Skin of body (tissue), 2 donors: ENCODE data around the gene PDCD1LG2. TPM values are rescaled to one million over a fixed set of nuclear protein-coding genes. Genes with fewer than 3 reads are reported as not detected.
"Not testable (repeated sequence)": the region's sequence is repeated elsewhere in the genome, so short reads cannot be mapped to it uniquely, and the experiment has no call there.

Source experiments
- DNase-seq: peaks from one replicate; lab custom pipeline; 2025; lab: John Stamatoyannopoulos, UW
- total RNA-seq: library from RNA; depleted of rRNA; stranded (reverse); fragments of >200 nt; gene quantifications from one replicate; pipeline ENCODE4 v1.2.3, GENCODE V29; 2014

Gene PDCD1LG2
- total RNA-seq, 1 donor from 2014 or later, result 1.5 TPM

DNA sequence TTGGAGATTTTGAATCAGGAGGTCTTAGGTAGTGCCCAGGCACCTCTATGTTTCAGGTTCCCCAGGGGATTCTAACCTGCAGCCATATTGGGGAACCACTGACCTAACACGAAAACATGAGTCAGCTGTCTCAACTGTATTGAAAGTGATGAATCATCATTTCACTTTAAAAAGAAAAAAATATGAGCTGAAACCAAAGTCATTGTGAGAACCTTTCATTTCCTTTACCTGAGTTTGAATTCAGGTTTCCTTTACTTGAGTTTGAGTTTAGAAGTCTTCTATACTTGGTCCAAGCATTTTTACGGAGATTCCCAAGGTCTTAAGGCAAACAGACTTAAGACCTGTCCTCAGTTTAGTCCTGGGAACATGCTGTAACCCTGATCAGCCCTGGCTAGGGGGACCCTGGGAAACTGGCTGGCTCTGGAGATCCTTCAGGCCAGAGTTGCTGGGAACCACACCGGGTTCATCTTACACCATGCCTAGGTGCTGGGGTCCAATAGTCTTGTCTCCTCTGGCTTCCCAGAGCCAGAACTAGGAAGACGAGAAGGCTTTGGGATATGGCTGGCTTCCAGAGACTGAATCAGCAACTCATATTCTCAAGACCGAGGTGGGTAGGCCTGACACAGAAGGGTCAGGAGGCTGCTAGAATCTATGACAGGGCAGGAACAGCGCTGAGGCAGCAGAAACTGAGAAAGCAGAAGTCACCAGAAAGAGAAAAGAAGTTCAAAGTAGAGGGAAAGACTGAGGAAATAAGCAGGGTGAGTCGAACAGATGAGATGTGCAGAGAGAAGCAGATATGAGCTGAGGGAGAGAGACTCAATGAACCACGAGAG, 16.4 kb upstream of the PDCD1LG2 start:
- DNase-seq, result no peak

DNA sequence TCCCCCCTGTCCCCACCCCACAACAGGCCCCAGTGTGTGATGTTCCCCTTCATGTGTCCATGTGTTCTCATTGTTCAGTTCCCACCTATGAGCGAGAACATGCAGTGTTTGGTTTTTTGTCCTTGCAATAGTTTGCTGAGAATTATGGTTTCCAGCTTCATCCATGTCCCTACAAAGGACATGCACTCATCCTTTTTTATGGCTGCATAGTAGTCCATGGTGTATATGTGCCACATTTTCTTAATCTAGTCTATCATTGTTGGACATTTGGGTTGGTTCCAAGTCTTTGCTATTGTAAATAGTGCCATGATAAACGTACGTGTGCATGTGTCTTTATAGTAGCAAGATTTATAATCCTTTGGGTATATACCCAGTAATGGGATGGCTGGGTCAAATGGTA, 15.6 kb upstream of the PDCD1LG2 start:
- DNase-seq, result not testable (repeated sequence)

DNA sequence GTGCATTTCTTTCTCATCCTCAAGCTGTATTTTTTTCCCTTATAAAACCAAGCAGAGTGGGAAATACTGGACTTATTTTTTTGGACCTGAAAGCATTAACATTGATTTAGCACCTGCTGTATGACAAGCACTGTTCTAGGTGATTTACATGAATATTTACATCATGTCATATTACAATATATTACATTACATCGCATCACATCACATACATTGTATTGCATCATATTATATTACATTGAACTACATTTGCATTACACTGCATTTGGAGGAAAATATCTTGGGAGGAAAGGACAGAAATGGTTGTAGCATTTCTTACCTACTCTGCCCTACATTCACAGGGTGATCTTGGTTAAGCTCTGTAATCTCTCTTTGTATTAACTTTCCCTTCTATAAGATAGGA, 11.2 kb upstream of the PDCD1LG2 start:
- no peak for DNase-seq

DNA sequence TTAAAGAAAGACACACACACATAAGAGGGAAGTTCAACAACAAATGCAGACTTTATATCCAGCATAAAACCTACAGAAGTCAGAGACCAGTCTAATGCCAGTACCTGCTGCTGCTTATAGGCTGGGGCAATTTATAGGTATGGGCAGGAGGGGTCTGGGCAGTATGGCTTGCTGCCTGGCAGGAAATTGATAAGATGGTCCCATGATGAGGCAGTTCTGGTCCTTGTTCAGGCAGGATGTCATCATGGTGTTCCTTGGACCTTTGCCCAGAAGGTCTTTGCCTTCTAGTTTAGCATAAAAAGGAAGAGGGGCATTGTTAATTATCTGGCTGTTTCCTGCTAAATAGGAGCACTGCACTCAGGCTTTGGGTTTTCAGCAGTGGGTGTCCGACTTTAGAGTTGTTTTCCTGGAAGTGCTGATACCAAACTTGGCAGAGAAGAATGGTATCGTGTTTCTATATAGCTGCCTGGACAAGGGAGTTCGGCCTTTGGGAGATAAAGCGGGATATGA, 10.4 kb upstream of the PDCD1LG2 start:
- peak; percentile 48 for DNase-seq

DNA sequence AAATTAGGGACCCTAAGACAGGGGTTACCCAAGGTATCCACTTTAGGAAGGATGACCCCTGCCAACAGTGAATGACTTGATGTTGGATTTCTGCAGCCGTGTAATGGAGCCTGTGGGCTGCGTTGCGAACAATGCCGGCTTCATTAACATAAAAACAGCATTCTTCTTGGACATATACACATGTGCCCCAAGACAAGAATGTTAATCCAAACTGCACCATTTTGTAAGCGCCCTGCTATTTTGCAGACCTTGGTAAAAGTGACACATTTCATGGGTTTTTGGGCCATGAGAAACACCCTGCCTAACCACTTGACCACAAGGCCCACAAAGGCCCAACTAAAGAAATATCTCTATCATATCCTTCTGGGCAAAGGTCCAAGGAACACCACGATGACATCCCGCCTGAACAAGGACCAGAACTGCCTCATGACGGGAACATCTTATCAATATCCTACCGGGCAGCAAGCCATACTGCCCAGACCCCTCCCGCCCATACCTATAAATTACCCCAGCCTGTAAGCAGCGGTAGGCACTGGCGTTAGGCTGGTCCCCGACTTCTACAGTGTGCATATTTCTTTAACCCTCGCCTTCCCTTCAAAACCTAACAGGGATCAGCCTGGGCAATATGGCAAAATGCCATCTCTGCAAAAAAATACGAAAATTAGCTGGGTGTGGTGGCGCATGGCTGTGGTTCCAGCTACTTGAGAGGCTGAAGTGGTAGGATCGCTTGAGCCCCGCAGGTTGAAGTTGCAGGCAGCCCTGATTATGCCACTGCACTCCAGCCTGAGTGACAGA, 9.7 kb upstream of the PDCD1LG2 start:
- no peak for DNase-seq

GRCh38 chr9:5502553-5502952, 7.8 kb upstream of the PDCD1LG2 start:
- DNase-seq, result no peak

DNA sequence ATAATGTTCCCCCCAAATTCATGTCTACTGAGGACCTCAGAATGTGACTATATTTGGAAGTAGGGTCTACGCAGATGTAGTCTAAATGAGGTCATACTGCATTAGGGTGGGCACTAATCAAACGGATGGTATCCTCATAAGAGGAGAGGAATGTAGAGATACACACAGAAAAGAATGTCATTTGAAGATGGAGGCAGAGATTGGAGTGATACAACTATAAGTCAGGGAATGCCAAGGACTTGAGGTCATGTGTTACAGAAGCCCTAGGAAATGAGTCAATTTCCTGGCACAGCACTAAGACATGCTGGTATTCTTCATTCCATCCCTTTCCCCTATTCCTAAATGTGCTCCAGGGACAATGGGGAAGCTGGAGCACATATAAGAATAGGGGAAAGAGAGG, 758 bp upstream of the PDCD1LG2 start:
- DNase-seq, result peak; percentile 19

GRCh38 chr9:5510989-5511388, 658 bp downstream of the PDCD1LG2 start:
- DNase-seq, result peak; percentile 18

GRCh38 chr9:5511476-5511875, 1.1 kb downstream of the PDCD1LG2 start:
- no peak for DNase-seq

- no peak for DNase-seq
Measured at GRCh38 chr9:5511935-5512580, 1.7 kb downstream of the PDCD1LG2 start.

DNA sequence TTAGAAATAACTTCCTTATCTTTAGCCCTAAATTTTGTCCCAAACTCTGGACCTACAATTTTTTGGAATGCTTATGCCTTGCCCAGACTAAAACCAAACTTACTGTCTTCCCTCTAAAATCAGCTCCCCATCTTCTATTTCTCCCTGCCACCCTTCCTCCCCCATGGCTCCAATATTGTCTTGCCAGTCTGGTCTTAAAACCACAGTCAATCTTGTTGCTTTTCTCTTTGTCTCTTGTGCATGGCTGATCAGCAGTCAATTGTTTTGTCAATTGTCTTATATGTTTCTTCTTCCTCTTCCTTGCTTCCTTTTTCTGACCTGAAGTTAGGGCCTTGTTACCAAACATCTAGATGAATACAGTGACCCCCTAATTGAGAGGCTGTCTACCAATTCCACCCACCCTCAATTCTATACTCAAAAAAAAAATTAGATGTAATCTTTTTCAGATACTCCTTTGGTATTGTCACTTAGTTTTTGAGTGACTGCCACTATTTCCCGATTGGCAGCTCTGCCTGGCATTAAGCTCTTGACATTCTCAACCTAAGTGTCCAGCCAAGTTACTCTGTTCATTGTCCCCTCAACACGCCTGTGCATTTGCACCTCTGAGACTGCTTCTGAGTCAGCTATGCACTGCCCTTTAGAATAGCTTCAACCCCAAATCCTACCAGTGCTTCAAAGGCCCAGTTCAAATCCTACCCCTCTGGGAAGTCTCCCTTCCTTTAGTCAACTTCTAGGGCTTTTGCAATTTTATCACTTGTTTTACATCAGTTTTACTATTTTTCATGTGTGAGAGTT, 2.5 kb downstream of the PDCD1LG2 start:
- DNase-seq, result no peak

DNA sequence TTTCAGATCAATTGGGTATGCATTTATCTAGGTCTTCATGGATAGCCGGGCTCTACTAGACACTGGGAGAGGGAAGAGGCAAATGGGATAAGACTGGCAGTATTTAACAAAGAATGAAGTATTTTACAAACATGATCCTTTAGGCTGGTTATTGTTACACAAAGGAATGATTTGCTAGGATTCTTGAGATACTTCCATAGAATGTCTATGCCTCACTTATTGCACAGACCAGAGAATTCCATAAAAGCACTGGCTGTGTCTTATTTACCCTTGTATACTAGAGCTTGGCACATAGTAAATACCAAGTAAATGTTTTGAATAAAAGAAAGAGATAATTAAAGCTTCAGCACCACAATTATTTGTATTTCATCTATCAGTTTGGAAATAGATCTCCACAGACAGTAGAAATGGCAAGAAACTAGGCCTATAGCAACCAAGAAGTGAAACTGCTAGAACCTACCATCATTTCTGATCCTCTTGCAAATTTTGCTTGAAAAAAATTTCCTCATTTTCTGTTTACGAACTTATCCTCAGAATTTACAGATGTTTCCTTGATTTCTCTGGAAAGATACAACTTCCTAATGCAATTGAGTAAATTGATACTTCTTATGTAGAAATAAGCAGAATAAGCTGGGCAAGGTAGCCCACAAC, 3.8 kb downstream of the PDCD1LG2 start:
- no peak for DNase-seq

DNA sequence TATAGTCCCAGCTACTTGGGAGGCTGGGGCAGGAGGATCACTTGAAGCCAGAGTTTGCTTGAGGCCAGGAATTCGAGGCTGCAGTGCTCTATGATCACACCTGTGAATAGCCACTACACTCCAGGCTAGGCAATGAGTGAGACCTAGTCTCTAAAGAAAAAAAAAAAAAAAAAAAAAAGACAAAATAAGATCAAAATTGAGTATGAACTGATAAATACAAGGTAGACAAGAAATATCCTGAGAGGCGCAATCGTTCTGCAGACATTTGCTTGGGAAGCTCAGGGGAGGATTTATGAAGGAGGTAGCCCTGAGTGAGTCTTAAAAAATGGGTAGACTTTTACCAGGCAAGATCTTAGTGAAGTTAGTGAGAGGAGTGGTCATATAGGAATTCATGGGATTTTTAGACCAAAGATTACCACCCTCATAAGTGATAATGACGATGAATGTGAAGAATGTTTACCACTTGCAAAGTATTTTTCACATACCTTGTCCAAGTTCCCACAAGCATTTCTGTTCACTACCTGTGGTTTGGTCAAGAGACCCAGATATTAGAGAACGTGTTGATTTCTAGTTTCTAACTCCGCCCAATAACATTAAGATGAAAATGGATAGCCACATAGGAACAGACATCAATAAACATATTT, 4.4 kb downstream of the PDCD1LG2 start:
- DNase-seq, result no peak

GRCh38 chr9:5515261-5515650, 4.9 kb downstream of the PDCD1LG2 start:
- no peak for DNase-seq

DNA sequence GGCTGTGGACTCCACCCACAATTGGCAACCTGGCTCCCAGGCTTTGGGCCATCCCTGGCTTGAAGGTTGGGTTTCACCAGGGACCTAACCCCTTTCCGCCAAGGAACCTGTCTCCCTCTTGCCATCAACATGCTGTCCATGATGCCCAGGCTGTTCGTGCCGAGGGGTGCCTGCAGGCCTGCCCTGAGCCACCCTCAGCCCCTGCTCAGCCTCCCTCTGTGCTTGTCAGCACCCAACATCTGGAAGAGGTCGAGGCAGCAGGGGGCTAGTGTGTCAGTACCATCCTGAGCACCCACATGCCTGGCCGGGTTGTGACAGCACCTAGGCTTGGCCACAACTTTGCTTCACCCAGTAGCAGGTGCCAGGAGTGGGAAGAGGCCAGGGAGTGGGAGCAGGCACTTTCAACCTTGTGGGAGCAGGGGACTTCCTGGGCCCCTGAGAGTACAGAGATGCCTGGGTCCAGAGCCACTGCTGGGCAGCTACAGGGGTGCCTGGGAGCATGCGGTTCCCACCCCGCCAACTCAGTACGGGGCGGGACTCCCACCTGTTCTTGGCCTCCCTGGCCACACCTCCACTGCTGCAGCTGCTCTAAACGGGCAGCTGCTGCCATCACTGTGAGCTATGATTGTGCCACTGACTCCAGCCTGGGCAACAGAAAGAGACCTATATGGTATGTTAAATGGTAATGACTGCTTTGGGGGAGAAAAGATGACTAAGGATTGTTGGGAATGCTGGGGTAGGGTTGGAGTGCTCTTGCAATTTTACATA, 6.3 kb downstream of the PDCD1LG2 start:
- DNase-seq, result no peak

DNA sequence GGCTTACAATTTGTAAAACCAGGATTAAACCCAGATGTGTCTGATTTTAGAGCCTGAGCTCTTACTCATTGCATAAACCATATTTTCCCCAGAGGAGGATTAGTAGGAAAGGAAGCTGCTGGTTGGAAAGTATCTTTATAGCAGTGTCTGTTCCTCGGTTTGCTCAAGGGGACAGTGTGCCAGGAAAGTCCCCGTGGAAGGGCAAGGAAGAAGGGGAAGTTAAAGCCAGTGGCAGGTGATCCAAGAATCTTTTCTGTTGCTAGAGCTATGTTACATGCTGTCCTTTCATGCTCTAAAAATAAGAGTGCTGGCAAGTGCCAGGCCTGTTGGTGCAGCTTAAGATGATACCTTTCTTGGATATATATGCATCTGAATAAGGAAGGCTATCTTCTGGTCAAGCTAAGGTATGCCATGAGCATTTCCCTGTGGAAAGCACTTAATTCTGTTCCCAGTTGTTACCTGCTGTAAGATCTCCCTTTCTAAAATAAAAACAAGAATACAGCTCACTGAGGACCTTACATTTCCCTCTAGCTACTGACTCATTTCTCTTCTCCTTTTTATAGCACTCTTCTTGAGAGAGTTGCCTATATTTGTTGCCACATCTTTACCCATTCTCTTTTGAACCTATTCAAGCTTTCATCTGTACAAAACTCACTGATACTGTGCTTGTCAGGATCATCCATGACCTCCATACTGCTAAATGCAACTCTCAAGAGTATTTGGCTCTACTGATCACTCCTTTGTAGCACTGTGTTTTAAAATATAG, 8.0 kb downstream of the PDCD1LG2 start:
- DNase-seq, result peak; percentile 13

GRCh38 chr9:5518937-5519319, 8.6 kb downstream of the PDCD1LG2 start:
- no peak for DNase-seq

GRCh38 chr9:5524090-5524489, 13.8 kb downstream of the PDCD1LG2 start:
- no peak for DNase-seq
